Endothelial cell (in vitro differentiated cells): ENCODE data around the gene MYO1E. TPM values are rescaled to one million over a fixed set of nuclear protein-coding genes. Genes with fewer than 3 reads are reported as not detected.

Experiments
- DNase-seq: peaks from one replicate; pipeline ENCODE4 v3.0.0; 2021; ENCODE audit warnings: low spot score
- H3K27ac Mint-ChIP-seq: one replicate; pipeline ENCODE4 v1.8.0; 2021; ENCODE audit warnings: mixed read lengths, inconsistent platforms; ENCODE audit not compliant: unreplicated experiment
- H3K27me3 Mint-ChIP-seq: one replicate; pipeline ENCODE4 v1.8.0; 2021; ENCODE audit warnings: mild to moderate bottlenecking, moderate library complexity, mixed read lengths, inconsistent platforms; ENCODE audit not compliant: unreplicated experiment
- H3K36me3 Mint-ChIP-seq: one replicate; pipeline ENCODE4 v1.8.0; 2021; ENCODE audit warnings: mild to moderate bottlenecking, low read depth, mixed read lengths, inconsistent platforms; ENCODE audit not compliant: unreplicated experiment
- H3K4me1 Mint-ChIP-seq: one replicate; pipeline ENCODE4 v1.8.0; 2021; ENCODE audit warnings: mild to moderate bottlenecking, mixed read lengths, inconsistent platforms; ENCODE audit not compliant: unreplicated experiment
- H3K4me3 Mint-ChIP-seq: one replicate; pipeline ENCODE4 v1.8.0; 2021; ENCODE audit warnings: mild to moderate bottlenecking, mixed read lengths, inconsistent platforms; ENCODE audit not compliant: unreplicated experiment
- H3K9me3 Mint-ChIP-seq: one replicate; pipeline ENCODE4 v1.8.0; 2021; ENCODE audit warnings: mixed read lengths, inconsistent platforms; ENCODE audit not compliant: unreplicated experiment
- total RNA-seq: library from RNA; stranded (reverse); fragmentation: NEBNext Ultra II Directional; extraction: Animal tissue kit (Norgen Biotek cat#: 25700); gene quantifications from one replicate; pipeline ENCODE4 v1.2.1, GENCODE V29; 2021; ENCODE audit not compliant: unreplicated experiment
- TF ChIP-seq, protein P1 (sequence below): fragments of 200-600 bp; sonication (generic); IDR thresholded peaks from one replicate; pipeline ENCODE4 v1.5.0; 2021; ENCODE audit warnings: antibody characterized with exemption; ENCODE audit not compliant: unreplicated experiment

The MYO1E gene
- total RNA-seq, 1 donor from 2014 or later, result 146 TPM

DNA sequence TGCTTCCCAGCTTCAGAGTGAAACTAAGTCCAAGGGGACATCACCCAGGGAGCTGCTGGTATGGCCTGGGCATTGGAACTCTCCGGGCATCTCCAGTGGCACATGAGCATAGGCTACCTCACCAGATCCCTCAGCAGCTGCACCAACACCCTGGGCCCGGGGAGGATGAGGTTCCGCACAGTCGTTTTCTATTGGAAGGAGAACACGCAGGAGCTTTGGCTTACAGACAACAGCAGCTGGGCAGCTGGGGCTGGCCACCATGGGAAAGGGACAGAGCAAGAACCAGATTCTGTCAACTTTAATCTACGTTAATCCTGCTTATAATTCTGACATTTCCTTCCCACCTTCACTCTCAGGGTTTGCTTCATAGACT, 65.5 kb downstream of the MYO1E start:
- H3K27ac Mint-ChIP-seq, result no peak overlapping the region
- no peak for DNase-seq
- TF ChIP-seq, protein P1, sequence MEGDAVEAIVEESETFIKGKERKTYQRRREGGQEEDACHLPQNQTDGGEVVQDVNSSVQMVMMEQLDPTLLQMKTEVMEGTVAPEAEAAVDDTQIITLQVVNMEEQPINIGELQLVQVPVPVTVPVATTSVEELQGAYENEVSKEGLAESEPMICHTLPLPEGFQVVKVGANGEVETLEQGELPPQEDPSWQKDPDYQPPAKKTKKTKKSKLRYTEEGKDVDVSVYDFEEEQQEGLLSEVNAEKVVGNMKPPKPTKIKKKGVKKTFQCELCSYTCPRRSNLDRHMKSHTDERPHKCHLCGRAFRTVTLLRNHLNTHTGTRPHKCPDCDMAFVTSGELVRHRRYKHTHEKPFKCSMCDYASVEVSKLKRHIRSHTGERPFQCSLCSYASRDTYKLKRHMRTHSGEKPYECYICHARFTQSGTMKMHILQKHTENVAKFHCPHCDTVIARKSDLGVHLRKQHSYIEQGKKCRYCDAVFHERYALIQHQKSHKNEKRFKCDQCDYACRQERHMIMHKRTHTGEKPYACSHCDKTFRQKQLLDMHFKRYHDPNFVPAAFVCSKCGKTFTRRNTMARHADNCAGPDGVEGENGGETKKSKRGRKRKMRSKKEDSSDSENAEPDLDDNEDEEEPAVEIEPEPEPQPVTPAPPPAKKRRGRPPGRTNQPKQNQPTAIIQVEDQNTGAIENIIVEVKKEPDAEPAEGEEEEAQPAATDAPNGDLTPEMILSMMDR, result no peak

DNA sequence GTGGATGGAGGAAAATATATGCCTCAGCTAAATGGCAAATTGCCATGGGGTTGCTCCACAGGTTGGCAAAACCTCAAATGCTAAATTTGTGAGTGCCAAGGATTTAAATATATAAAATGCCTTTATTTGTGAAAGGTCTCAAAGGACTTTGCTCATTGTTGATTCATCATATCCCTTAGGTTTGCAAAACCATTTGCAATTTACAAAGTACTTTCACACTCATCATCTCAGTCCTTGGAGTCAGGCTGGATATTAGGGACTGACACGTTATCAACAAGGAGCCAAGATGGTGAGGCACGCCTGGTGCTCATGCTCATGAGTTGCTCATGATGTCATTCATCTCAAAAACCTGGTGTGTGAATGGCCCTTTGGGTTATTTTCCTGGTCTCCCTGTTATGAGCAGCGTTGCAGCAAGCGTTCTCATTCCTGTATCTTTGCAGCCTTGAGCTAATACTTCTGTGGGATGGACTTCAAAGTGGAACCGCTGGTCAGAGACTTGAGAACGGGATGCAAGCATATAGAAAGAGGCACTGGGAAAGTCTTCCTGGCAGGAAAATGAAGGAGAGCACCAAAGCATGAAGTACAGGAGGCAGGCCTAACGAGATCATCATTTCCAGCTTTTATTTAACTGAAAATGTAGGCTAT, 66.0 kb downstream of the MYO1E start:
- no peak overlapping the region for H3K27ac Mint-ChIP-seq
- TF ChIP-seq, protein P1, result no peak
- peaks cover 22% of the 10 kb centered on the region for H3K4me1 Mint-ChIP-seq
- DNase-seq, result no peak
- H3K27me3 Mint-ChIP-seq, result peaks cover 2% of the 10 kb centered on the region
- H3K4me3 Mint-ChIP-seq, result no peak overlapping the region
- no peaks in the 10 kb centered on the region for H3K9me3 Mint-ChIP-seq
- H3K36me3 Mint-ChIP-seq, result no peaks in the 10 kb centered on the region

More for the DNA sequence above, 65.5 kb downstream of the MYO1E start:
- Mint-ChIP-seq H3K9me3 (no peaks in the 10 kb centered on the region), H3K4me1 (peaks cover 27% of the 10 kb centered on the region), H3K27me3 (peaks cover 2% of the 10 kb centered on the region), H3K36me3 (no peaks in the 10 kb centered on the region), H3K4me3 (no peak overlapping the region)

DNA sequence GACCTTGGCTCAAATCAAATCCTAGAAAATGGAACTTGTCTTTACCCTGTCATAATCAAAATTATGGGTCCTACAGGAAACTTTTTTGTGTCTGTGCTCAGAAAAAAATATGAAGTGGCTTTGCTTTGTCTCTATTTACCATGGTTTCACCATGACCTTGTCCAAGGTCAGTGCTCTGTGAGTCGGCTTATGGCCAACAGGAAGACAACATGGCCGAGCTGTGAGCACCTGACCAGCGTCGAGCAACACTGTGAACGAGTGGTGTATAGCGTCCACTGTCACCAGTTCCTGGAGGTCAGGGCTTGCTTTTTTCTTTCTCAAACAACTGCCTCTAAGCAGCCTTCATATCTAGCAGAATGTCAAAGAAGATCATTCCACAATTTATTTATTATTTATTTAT, 67.9 kb downstream of the MYO1E start:
- Mint-ChIP-seq H3K4me3 (no peak overlapping the region), H3K27ac (no peak overlapping the region)

DNA sequence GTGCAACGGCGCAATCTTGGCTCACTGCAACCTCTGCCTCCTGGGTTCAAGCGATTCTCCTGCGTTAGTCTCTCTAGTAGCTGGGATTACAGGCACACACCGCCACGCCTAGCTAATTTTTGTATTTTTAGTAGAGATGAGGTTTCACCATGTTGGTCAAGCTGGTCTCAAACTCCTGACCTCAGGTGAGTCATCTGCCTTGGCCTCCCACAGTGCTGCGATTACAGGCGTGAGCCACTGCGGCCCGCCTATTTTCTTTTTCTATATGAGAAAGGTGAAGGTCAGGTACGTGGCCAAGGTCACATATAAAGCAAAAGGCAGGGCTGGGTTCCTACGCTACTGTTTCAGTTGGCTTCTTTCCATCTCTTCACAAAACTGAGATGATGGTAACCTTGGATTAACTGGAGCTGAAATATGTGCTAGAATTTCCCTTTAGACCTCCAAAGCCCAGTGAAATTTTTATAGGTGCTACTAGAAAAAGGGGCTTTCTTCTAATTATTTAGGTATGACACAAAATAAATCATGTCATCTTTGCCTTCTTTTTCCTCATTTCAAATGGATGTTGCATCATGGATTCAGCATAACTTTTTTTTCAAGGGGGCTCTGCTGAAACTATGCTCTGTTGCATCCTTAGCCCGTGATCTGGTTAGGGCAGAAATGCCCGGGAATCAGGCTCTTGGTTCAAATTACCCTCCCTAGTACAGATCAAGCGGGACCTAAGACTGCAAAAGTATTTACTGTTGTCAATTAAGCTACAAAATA, 68.5 kb downstream of the MYO1E start:
- Mint-ChIP-seq H3K27me3 (peaks cover 5% of the 10 kb centered on the region), H3K9me3 (no peaks in the 10 kb centered on the region), H3K36me3 (no peaks in the 10 kb centered on the region), H3K27ac (no peak overlapping the region), H3K4me3 (no peak overlapping the region), H3K4me1 (peaks cover 20% of the 10 kb centered on the region)
- no peak for DNase-seq
- TF ChIP-seq, protein P1, result no peak

More for the DNA sequence above, 67.9 kb downstream of the MYO1E start:
- DNase-seq, result no peak
- TF ChIP-seq, protein P1, result no peak
- Mint-ChIP-seq H3K36me3 (no peaks in the 10 kb centered on the region), H3K27me3 (peaks cover 5% of the 10 kb centered on the region), H3K9me3 (no peaks in the 10 kb centered on the region), H3K4me1 (peaks cover 20% of the 10 kb centered on the region)

DNA sequence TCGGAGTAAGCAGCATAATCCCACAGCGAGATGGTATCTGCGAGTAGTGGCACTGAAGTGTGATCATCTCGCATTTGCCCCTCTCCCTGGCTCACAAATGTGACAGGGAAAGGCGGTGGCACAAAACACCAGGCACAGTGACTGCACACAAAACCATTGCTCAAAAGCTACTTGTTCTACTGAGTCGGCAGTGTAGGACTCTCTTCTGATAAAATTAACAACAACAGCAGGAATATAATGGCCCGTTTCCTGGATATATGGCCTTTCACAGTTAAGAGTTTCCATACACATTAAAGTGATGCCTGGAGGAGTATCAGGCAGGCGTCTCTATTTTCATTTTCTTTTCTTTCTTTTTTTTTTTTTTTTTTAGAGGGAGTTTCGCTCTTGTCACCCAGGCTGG, 69.0 kb downstream of the MYO1E start:
- no peaks in the 10 kb centered on the region for H3K9me3 Mint-ChIP-seq
- H3K36me3 Mint-ChIP-seq, result no peaks in the 10 kb centered on the region
- peaks cover 5% of the 10 kb centered on the region for H3K27me3 Mint-ChIP-seq
- H3K27ac Mint-ChIP-seq, result no peak overlapping the region
- TF ChIP-seq, protein P1, result no peak
- H3K4me1 Mint-ChIP-seq, result peaks cover 20% of the 10 kb centered on the region
- H3K4me3 Mint-ChIP-seq, result no peak overlapping the region
- no peak for DNase-seq
